Suprapubic skin (tissue), 4 donors: ENCODE results near the gene CMYA5.

Experiments
- CTCF ChIP-seq, 2 donors: fragments of 200-600 bp in 1 of 2; fragments of 450-650 bp in 1 of 2; sonication (generic) in 1 of 2; IDR thresholded peaks; one replicate each; pipeline ENCODE4 v1.5.1; 2016 to 2019; ENCODE audit warnings: antibody characterized with exemption in 2 of 2, mild to moderate bottlenecking in 1 of 2, moderate library complexity in 1 of 2
- POLR2A ChIP-seq, 2 donors: fragments of 450-650 bp; IDR thresholded peaks; one replicate each; pipeline ENCODE4 v1.6.1; 2017; ENCODE audit warnings: antibody characterized with exemption in 2 of 2, mild to moderate bottlenecking in 2 of 2, moderate library complexity in 2 of 2
- POLR2AphosphoS5 ChIP-seq, 3 donors: sonication (generic); formaldehyde crosslinking; IDR thresholded peaks; one replicate each; pipeline ENCODE4 v1.6.1; 2017; ENCODE audit warnings: antibody characterized with exemption in 3 of 3

GRCh38 chr5:79705632-79706031, 16.0 kb downstream of the CMYA5 start:
- no peak for TF ChIP-seq POLR2A (IDR thresholded peaks at IDR 0.05)
- TF ChIP-seq CTCF (IDR thresholded peaks at IDR 0.05), result no peak
- no peak for TF ChIP-seq POLR2AphosphoS5 (IDR thresholded peaks at IDR 0.05)
